GM13976 (cell line): ENCODE measurements around the gene C12orf42.

Source experiments
- DNase-seq: peaks from one replicate; pipeline ENCODE4 v3.0.0; 2012; ENCODE audit warnings: low spot score
- CTCF ChIP-seq: IDR thresholded peaks from 2 replicates; pipeline ENCODE4 v1.5.1; 2012; ENCODE audit warnings: borderline replicate concordance, mild to moderate bottlenecking; ENCODE audit not compliant: insufficient read depth; ENCODE audit errors: extremely low read depth, missing control alignments, control extremely low read depth
- in situ Hi-C: fragments of 300-500 bp; cut with MboI; formaldehyde crosslinking; loops from one replicate; pipeline ENCODE4 v1.12.0; 2022; ENCODE audit warnings: low sequenced_read_pairs, mixed read lengths, inconsistent platforms; ENCODE audit not compliant: unreplicated experiment

The C12orf42 gene

GRCh38 chr12:103382736-103383346, 112.9 kb downstream of the C12orf42 start:
- no peak for DNase-seq
- no peak for TF ChIP-seq CTCF
- in situ Hi-C loops = no loop called here

- no peak for TF ChIP-seq CTCF
- DNase-seq = no peak
- in situ Hi-C loops = no loop called here
These were observed 113.6 kb downstream of the C12orf42 start for GRCh38 chr12:103382119-103382518.

- DNase-seq = no peak
These were observed 116.1 kb downstream of the C12orf42 start for GRCh38 chr12:103379670-103380069.

GRCh38 chr12:103373088-103373523, 122.7 kb downstream of the C12orf42 start:
- TF ChIP-seq CTCF = no peak
- in situ Hi-C loops = no loop called here
- no peak for DNase-seq

More at GRCh38 chr12:103379670-103380069, 116.1 kb downstream of the C12orf42 start:
- TF ChIP-seq CTCF = no peak
- in situ Hi-C loops = no loop called here

GRCh38 chr12:103369929-103370328, 125.8 kb downstream of the C12orf42 start:
- in situ Hi-C loops = no loop called here
- DNase-seq = no peak
- no peak for TF ChIP-seq CTCF

GRCh38 chr12:103368167-103368566, 127.6 kb downstream of the C12orf42 start:
- no peak for DNase-seq
- TF ChIP-seq CTCF = no peak
- in situ Hi-C loops = no loop called here

- in situ Hi-C loops = no loop called here
- no peak for TF ChIP-seq CTCF
- no peak for DNase-seq
These were observed 141.4 kb downstream of the C12orf42 start for GRCh38 chr12:103354403-103354802.
